Measurements from ENCODE around the gene ERBB4. TPM values are rescaled to one million over a fixed set of nuclear protein-coding genes. Genes with fewer than 3 reads are reported as not detected.

ERBB4 gene
- total and polyA plus RNA-seq, 2 of the 8 experiments (the other 6 are each of a cell fraction or from before 2014, with no cell fraction given), result 0.34 to 1.3 TPM

DNA sequence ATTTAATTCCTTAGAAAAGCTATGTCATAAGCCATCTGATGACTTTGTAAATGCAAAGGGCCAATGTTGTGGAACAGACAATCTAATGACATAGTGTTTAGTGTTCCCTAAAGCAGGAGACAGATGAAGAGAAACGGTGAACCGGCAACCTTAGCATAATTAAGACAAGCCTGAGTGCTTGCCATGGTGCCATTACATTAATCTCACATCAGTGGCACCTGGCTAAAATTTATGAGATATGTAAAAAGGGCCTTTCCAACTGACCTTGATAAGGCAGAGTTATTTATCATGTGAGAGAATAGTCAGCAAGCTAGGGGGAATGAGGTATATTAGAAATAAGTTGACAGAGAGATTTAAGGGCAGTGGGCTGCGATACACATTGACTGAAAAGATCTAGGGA is 261.8 kb downstream of the ERBB4 start:
- no peak overlapping the region for H2BK5ac ChIP-seq (ENCODE audit: low read depth, low read length)
- H3K56ac ChIP-seq (replicated peaks; ENCODE audit: insufficient read length, low read depth, low read length), result no peak overlapping the region
- no peak overlapping the region for H2BK15ac ChIP-seq (ENCODE audit: low read length)
- POLR2A ChIA-PET (ENCODE audit: partially characterized antibody), result no interaction called here
- CTCF ChIA-PET (ENCODE audit: partially characterized antibody), result interaction anchor here (0.6 kb wide), 2 partner anchors 38 to 503 kb away, joined by 3 to 4 read pairs; no protein-coding TSS in a partner anchor
- H3K4me3 ChIP-seq (ENCODE audit: extremely low read depth in 1 of 4, insufficient read depth in 2 of 4, low read depth in 3 of 4, low read length in 4 of 4), result no peak overlapping the region
- no peaks in the 10 kb centered on the region for H3K79me2 ChIP-seq (ENCODE audit: control insufficient read depth in 1 of 2, insufficient read depth in 2 of 2, low read length in 2 of 2)
- no peak overlapping the region for H4K91ac ChIP-seq (replicated peaks; ENCODE audit: insufficient read length, low read length)
- no peak overlapping the region for H2AFZ ChIP-seq (ENCODE audit: low read length)
- no peak overlapping the region for H4K5ac ChIP-seq (ENCODE audit: insufficient read length, low read depth, low read length)
- no peak overlapping the region for H3K23ac ChIP-seq (ENCODE audit: insufficient read length)
- H4K8ac ChIP-seq (ENCODE audit: extremely low read depth, insufficient read depth, low read length), result no peak overlapping the region
- no peaks in the 10 kb centered on the region for H3K27me3 ChIP-seq (replicated peaks in 1 of 4; ENCODE audit: control insufficient read depth in 3 of 4, extremely low read depth in 1 of 4, insufficient read depth in 3 of 4, low read length in 3 of 4)
- no peak for FAIRE-seq
- no peaks in the 10 kb centered on the region for H4K20me1 ChIP-seq (replicated peaks in 1 of 2; ENCODE audit: control insufficient read depth in 1 of 2, insufficient read depth in 2 of 2, low read length in 2 of 2)
- no peak overlapping the region for H3K4ac ChIP-seq (replicated peaks; ENCODE audit: insufficient read length, low read depth, low read length)
- no peak overlapping the region for H2BK20ac ChIP-seq (ENCODE audit: low read length)
- no peak overlapping the region for H2AK5ac ChIP-seq (ENCODE audit: low read depth, low read length)
- H3K4me1 ChIP-seq (replicated peaks in 1 of 4; ENCODE audit: control insufficient read depth in 3 of 4, insufficient read depth in 4 of 4, low read length in 3 of 4), result no peaks in the 10 kb centered on the region
- no peak for DNase-seq (ENCODE audit: low read depth in 1 of 2, low spot score in 2 of 2)
- H3K23me2 ChIP-seq (ENCODE audit: low read depth, low read length), result no peaks in the 10 kb centered on the region
- no peaks in the 10 kb centered on the region for H3K9me3 ChIP-seq (ENCODE audit: insufficient read depth in 2 of 2, low read depth in 1 of 2, low read length in 1 of 2)
- H2BK12ac ChIP-seq (ENCODE audit: low read depth, low read length), result no peak overlapping the region
- H3K79me1 ChIP-seq (ENCODE audit: low read depth, low read length), result no peaks in the 10 kb centered on the region
- no peak overlapping the region for H3K14ac ChIP-seq (ENCODE audit: insufficient read length)
- TF ChIP-seq EZH2 (IDR thresholded peaks at IDR 0.05; ENCODE audit: low read depth, low read length, severe bottlenecking) (no peak), GABPA (IDR thresholded peaks at IDR 0.05; ENCODE audit: borderline replicate concordance, insufficient read depth, low read length) (no peak)
- 85% methylated on average over 3 of the region's 3 CpGs; no CpG with 5 or more reads in 1 of the 2 experiments for WGBS, 2 experiments (ENCODE audit: extremely low coverage in 1 of 2, insufficient coverage in 1 of 2, insufficient read length in 1 of 2, insufficient replicate concordance in 2 of 2, low coverage in 1 of 2, low lambda C conversion rate in 2 of 2, missing lambda C conversion rate in 1 of 2)
- no peak overlapping the region for H3K18ac ChIP-seq (ENCODE audit: extremely low read depth, low read length)
- no peak overlapping the region for H3K9ac ChIP-seq (replicated peaks in 1 of 4; ENCODE audit: extremely low read depth in 1 of 4, low read depth in 3 of 4, low read length in 3 of 4)
- H2BK120ac ChIP-seq (replicated peaks; ENCODE audit: low read depth, low read length), result no peak overlapping the region
- no peaks in the 10 kb centered on the region for H3K36me3 ChIP-seq (ENCODE audit: control insufficient read depth in 2 of 4, insufficient read depth in 4 of 4, low read length in 3 of 4)
- no peak overlapping the region for H3K27ac ChIP-seq (ENCODE audit: low read depth, low read length)
- H3K4me2 ChIP-seq (ENCODE audit: insufficient read depth in 1 of 2, low read depth in 2 of 2, low read length in 2 of 2), result no peak overlapping the region
